Activated CD8-positive, alpha-beta memory T cell treated with anti-CD3 and anti-CD28 coated beads for 36 hours (primary cell): ENCODE measurements around the gene CEP72. TPM values are rescaled to one million over a fixed set of nuclear protein-coding genes. Genes with fewer than 3 reads are reported as not detected.
"Not testable (repeated sequence)": the region's sequence is repeated elsewhere in the genome, so short reads cannot be mapped to it uniquely, and the experiment has no call there.

ENCODE experiments used
- CTCF ChIA-PET: fragments of 350-600 bp; sonication (Branson Sonifier 250); formaldehyde crosslinking; loops from one replicate; lab custom pipeline; 2021; ENCODE audit warnings: antibody characterized with exemption; lab: Charles Lee
- POLR2A ChIA-PET: fragments of 350-600 bp; sonication (Branson Sonifier 250); formaldehyde crosslinking; loops from one replicate; lab custom pipeline; 2021; ENCODE audit warnings: antibody characterized with exemption; lab: Charles Lee
- total RNA-seq, 2 experiments: library from RNA; stranded (reverse); gene quantifications; one replicate each; pipeline ENCODE4 v1.2.3, GENCODE V29; 2021

CEP72 gene
- total RNA-seq, 2 experiments from 2014 or later: 21.5 to 23.1 TPM

DNA sequence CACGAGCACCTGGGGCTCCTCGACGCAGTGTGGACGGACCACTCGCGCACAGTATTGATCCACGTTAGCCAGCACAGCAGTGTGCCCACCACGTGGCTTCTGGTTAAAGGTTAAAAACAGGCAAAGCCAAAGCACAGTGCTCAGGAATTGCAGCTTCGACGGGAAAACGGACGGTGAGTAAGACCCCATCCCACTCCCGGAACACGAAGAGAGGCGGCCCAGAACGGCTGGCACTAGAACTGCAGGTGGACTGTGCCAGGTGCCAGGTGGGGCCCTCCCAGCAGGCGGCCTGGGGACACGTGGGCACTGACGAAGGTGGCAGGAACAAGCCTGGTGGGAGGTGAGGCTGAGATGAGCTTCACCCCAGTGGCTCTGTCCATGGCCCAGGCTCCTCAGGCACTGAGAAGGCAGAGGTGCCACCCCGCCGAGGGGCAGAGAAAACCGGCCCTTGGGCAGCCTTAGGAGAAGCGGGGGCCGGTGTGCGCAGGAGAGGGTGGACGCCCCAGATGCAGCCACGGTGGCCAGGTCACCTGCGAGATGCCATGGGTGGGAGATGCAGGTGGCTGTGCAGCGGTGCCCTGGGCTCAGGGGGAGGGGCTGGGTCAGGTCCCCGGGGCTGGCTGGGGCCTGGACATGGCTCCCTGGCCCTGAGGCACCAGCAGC lies 76.3 kb downstream of the CEP72 start:
- CTCF ChIA-PET, POLR2A ChIA-PET: not testable (repeated sequence)

DNA sequence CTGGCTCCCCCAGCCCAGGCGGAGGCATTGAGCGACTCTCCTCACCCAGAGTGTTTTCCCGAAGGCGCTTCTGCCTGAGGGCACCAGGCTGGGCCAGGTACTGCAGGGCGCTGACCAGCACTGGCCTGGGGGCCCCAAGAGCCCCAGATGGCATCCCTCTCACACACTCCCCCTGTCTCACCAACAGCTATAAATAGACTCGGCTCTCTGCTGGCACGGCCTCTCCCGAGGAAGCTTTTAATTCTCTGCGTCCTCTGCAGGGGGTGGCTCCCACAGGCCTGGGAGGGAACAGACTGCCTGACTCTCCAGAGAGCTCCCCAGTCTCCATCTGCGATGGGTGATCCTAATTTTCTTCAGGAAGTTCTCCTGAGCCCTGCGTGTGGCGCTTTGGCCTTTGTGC lies 78.2 kb downstream of the CEP72 start:
- CTCF ChIA-PET, POLR2A ChIA-PET: not testable (repeated sequence)

DNA sequence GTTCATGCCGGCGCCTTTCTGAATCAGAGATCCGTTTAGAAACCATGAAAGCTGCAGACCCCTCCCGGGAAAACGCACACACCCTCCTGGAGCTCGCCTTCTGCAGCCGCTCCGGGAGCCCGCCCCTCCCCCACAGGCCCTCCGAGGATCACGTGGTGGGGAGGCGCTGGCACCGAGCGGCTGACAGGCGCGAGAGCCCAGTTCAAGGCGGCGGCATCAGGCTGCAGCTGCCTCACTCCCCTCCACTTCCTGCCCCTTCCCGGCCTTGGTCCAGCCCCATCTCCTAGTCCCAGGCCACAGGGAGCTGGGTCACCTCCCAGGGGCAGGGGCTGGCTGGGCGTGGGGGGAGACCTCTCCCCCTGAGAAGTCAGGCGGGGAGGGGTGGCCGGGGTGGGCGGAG lies 78.9 kb downstream of the CEP72 start:
- CTCF ChIA-PET: not testable (repeated sequence)

DNA sequence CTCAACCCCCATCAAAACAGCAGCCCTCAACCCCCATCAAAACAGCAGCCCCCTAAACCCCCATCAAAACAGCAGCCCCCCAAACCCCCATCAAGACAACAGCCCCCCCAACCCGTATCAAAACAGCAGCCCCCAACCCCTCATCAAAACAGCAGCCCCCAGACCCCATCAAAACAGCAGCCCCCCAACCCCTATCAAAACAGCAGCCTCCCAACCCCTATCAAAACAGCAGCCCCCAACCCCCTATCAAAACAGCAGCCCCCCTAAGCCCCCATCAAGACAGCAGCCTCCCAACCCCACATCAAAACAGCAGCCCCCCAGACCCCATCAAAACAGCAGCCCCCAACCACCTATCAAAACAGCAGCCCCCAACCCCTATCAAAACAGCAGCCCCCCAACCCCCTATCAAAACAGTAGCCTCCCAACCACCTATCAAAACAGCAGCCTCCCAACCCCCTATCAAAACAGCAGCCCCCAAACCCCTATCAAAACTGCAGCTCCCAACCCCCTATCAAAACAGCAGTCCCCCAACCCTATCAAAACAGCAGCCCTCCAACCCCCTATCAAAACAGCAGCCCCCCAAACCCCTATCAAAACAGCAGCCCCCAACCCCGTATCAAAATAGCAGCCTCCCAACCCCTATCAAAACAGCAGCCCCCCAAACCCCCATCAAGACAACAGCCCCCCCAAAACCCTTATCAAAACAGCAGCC lies 79.8 kb downstream of the CEP72 start:
- POLR2A ChIA-PET: no interaction called here
- CTCF ChIA-PET: no interaction called here

More for the DNA sequence above, 78.9 kb downstream of the CEP72 start:
- POLR2A ChIA-PET: not testable (repeated sequence)

DNA sequence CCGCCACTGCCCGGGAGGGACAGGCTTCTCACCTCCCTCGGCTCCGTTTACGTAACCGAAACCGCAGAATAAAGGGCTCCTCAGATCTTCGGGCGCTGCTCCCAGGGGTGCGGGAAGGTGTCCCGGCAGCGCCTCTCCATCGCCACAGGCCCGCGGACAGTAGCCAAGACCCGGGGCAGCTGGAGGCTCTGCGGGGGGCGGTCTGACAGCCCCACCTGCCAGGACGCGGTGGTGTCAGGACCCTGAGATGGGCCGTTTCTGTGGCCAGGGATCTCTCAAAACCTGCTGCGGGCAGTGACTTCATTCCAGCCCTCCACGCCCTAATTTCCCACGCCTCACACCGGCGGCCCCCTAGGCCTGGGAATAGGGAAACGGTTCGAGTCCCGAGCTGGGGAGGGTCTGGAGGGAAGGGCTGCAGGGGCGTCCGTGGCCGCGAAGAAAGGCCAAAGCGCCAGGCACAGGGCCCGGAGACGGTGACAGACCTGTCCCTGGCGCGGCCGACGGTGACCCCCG lies 80.4 kb downstream of the CEP72 start:
- CTCF ChIA-PET, POLR2A ChIA-PET: not testable (repeated sequence)

DNA sequence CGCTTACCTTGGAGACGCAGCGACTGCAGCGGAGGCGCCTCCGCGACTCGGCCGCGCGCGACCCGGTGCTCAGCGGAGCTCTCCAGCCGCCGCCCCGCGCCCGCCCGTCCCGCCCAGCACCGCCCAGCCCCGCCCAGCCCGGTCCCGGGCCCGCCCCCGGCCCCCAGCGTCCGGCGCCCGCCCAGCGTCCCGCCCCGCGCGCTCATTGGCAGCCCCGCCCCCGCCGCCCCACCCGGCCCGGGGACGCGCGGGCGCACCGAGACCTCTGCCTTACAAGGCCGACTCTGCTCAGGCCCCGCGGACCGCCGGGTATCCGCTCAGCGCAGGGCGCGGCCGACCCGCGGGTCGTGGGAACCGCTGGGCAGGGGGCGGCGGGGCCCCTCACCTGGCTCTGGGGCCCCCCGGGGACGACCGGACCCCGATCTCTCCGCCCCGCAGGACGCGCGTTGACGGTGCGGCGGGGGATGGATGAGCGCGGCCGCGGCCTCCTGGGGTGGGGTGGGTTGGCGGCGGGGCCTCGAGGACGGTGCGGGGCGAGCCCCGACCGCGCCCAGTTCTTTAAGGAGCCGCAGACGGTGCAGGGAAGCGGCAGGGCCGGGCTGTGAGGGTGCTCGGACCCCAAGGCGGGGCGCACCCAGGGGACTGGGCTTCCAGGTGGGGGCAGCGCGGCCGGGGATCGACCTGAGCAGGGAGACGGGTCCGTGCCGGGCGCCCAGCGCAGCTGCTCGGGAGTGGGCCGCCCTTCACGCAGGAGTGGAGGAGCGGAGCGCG lies 81.3 kb downstream of the CEP72 start, which contains the start of gene TPPP:
Gene TPPP, minus strand, starts transcription at position 82 of the 771 bp plus-strand sequence. CDS start 15,292 bp downstream, outside the sequence.
- CTCF ChIA-PET, POLR2A ChIA-PET: not testable (repeated sequence)

DNA sequence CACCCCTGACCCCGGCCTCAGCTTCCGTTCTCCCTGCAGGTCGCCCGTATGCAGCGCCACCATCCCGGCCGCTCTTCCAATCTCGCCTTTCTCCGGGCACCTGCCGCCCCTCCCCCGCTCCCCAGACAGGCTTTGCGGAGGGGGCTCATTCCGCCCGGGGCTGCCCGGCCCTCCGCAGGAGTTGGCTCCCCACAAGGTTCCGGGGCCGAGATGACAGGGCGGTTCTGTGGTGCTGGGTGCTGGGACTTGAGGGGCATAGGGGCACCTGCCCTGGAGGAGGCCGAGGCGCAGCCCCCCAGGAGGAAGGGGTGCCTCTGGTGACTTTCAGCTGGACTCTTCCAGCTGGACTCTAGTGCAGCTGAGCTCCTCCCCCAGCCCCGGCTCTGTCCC lies 81.9 kb downstream of the CEP72 start:
- POLR2A ChIA-PET, CTCF ChIA-PET: not testable (repeated sequence)

DNA sequence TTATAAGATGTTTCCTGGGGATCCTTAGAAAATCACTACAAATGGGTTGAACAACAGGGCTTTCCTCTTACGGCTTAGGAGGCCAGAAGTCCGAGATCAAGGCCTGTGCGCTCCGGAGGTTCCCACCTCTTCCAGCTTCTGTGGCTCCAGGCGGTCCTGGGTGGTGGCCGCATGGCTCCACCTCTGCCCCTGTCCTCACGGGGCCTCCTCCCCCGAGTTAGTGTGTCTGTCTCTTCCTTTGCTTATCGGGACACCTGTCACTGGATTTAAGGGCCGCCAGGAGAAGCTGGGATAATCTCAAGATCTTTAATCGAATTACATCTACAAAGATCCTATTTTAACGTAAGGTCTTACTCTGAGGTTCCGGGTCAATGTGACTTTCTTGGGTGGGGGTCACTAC lies 83.3 kb downstream of the CEP72 start:
- POLR2A ChIA-PET, CTCF ChIA-PET: not testable (repeated sequence)

DNA sequence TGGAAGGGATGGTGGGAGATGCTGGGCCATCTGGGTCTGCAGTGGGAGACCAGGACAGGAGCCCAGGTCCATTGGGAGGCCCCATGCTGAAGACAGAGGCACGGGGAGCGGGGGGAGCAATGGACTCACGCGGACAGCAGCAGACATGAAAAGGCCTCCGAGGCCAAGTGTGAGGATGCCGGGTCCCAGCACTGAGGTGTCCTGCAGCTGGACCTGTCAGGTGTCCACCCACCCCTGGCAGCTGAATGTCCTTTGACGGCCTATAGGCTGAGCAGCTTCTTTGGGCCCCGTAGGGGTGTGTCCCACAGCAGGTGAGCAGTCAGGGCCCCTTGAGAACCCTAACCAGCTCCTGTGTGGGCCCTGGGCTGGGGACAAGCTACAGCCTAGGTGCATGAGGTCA lies 84.1 kb downstream of the CEP72 start:
- POLR2A ChIA-PET: not testable (repeated sequence)

DNA sequence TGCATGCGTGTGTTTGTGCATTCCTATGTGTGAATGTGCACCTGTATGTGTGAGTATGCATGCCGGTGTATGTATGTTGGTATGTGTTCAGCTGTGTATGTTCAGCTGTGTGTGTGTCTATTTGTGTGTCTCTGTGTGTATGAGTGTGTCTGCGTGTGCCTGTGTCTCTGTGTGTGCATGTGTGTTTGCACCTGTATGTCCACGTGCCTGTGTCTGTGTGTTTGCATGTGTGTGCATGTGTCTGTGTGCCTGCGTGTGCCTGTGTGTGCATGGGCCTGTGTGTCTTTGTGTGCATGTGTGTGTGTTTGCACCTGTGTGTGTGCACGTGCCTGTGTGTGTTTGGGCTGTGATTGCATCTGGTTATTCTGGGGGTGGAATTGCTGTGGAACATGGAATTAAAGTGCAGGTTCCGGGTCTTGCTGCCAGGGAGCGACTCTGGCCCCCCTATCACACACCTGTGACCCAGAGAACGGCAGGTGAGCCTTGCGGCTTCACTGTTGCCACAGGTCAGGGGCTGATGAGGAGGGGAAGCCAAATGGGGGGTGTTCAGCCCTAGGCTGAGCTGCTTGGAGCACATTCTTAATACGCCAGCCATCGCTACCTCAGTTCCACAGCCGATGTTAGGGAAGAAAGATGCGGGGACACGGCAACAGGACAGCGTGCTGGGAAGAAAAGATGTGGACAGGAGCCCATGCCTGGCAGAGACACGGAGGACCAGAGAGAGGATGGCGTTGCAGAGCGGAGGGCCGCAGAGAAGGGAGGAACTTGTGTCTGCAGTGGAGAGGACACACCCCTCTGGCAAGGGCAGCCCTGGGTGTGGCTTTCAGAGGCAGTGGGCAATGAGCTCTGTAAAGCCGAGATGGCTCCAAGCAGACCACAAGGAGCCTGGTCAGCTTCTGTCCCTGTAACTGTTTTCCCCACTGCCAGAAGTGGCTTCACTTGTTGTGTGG lies 84.9 kb downstream of the CEP72 start:
- POLR2A ChIA-PET, CTCF ChIA-PET: not testable (repeated sequence)

More for the DNA sequence above, 84.1 kb downstream of the CEP72 start:
- CTCF ChIA-PET: not testable (repeated sequence)

Other genes starting within 250 kb of the CEP72 start
- gene EXOC3, start 169.2 kb upstream of the CEP72 start, total RNA-seq: 10 to 100 TPM; 41.6 to 44.4 TPM
- gene SLC9A3, start 87.9 kb upstream of the CEP72 start, total RNA-seq: 1 to 10 TPM; 2.2 to 2.6 TPM
- under 1 TPM; 0.21 to 0.29 TPM for gene TPPP, start 81.0 kb downstream of the CEP72 start, total RNA-seq
- gene ZDHHC11B, start 172.4 kb downstream of the CEP72 start, total RNA-seq: under 1 TPM; 0.15 to 0.17 TPM
- 1 to 10 TPM; 4.7 to 5.9 TPM for gene ZDHHC11, start 238.6 kb downstream of the CEP72 start, total RNA-seq